Measurements from ENCODE around the gene PSME1.

The PSME1 gene

GRCh38 chr14:24157331-24157730 is 21.3 kb downstream of the PSME1 start:
- peaks cover 62% of the 10 kb centered on the region for H3K36me3 ChIP-seq (ENCODE audit: control insufficient read depth, insufficient read depth, low read length)
- no peaks in the 10 kb centered on the region for H3K9me3 ChIP-seq (ENCODE audit: control insufficient read depth, low read length)
- no peak overlapping the region for H3K27ac ChIP-seq (ENCODE audit: insufficient read depth, low read length, poor library complexity, severe bottlenecking)
- H3K4me1 ChIP-seq (ENCODE audit: control insufficient read depth, insufficient read depth, low read length, poor library complexity, severe bottlenecking): peaks cover 8% of the 10 kb centered on the region
- H3K27me3 ChIP-seq (replicated peaks; ENCODE audit: control insufficient read depth, insufficient read depth, low read length, poor library complexity, severe bottlenecking): no peaks in the 10 kb centered on the region
- no peak overlapping the region for H3K4me3 ChIP-seq (ENCODE audit: insufficient read depth, low read depth, low read length, poor library complexity, severe bottlenecking)
- no peak for DNase-seq

GRCh38 chr14:24159777-24160498 is 23.9 kb downstream of the PSME1 start:
- H3K27me3 ChIP-seq (replicated peaks; ENCODE audit: control insufficient read depth, insufficient read depth, low read length, poor library complexity, severe bottlenecking): no peaks in the 10 kb centered on the region
- peak overlapping the region; percentile 97 for H3K27ac ChIP-seq (ENCODE audit: insufficient read depth, low read length, poor library complexity, severe bottlenecking)
- no peak for DNase-seq
- H3K36me3 ChIP-seq (ENCODE audit: control insufficient read depth, insufficient read depth, low read length): peaks cover 67% of the 10 kb centered on the region
- no peak overlapping the region for H3K4me3 ChIP-seq (ENCODE audit: insufficient read depth, low read depth, low read length, poor library complexity, severe bottlenecking)
- H3K9me3 ChIP-seq (ENCODE audit: control insufficient read depth, low read length): no peaks in the 10 kb centered on the region
- H3K4me1 ChIP-seq (ENCODE audit: control insufficient read depth, insufficient read depth, low read length, poor library complexity, severe bottlenecking): peaks cover 22% of the 10 kb centered on the region

- Histone ChIP-seq H3K4me3 (ENCODE audit: insufficient read depth, low read depth, low read length, poor library complexity, severe bottlenecking) (no peak overlapping the region), H3K36me3 (ENCODE audit: control insufficient read depth, insufficient read depth, low read length) (peaks cover 67% of the 10 kb centered on the region), H3K9me3 (ENCODE audit: control insufficient read depth, low read length) (no peaks in the 10 kb centered on the region), H3K27ac (ENCODE audit: insufficient read depth, low read length, poor library complexity, severe bottlenecking) (peak overlapping the region; percentile 97), H3K4me1 (ENCODE audit: control insufficient read depth, insufficient read depth, low read length, poor library complexity, severe bottlenecking) (peaks cover 24% of the 10 kb centered on the region), H3K27me3 (replicated peaks; ENCODE audit: control insufficient read depth, insufficient read depth, low read length, poor library complexity, severe bottlenecking) (no peaks in the 10 kb centered on the region)
- no peak for DNase-seq
Observed at GRCh38 chr14:24160499-24160849, 24.5 kb downstream of the PSME1 start.

- Histone ChIP-seq H3K27me3 (replicated peaks; ENCODE audit: control insufficient read depth, insufficient read depth, low read length, poor library complexity, severe bottlenecking) (no peaks in the 10 kb centered on the region), H3K4me1 (ENCODE audit: control insufficient read depth, insufficient read depth, low read length, poor library complexity, severe bottlenecking) (peaks cover 24% of the 10 kb centered on the region), H3K4me3 (ENCODE audit: insufficient read depth, low read depth, low read length, poor library complexity, severe bottlenecking) (peak within 1 kb of the TSS; percentile 88), H3K27ac (ENCODE audit: insufficient read depth, low read length, poor library complexity, severe bottlenecking) (peak within 1 kb of the TSS; percentile 97), H3K36me3 (ENCODE audit: control insufficient read depth, insufficient read depth, low read length) (peaks cover 67% of the 10 kb centered on the region), H3K9me3 (ENCODE audit: control insufficient read depth, low read length) (no peaks in the 10 kb centered on the region)
- peak; percentile 94 to 95 (median 95) for DNase-seq
Observed at GRCh38 chr14:24160850-24161804, 25.1 kb downstream of the PSME1 start, which contains the start of gene IRF9. Gene IRF9, plus strand, starts transcription at chr14:24161265. Its CDS starts 880 bp downstream, at chr14:24162145.

- no peak for DNase-seq
- Histone ChIP-seq H3K4me1 (ENCODE audit: control insufficient read depth, insufficient read depth, low read length, poor library complexity, severe bottlenecking) (peaks cover 24% of the 10 kb centered on the region), H3K4me3 (ENCODE audit: insufficient read depth, low read depth, low read length, poor library complexity, severe bottlenecking) (peak overlapping the region; percentile 88), H3K9me3 (ENCODE audit: control insufficient read depth, low read length) (no peaks in the 10 kb centered on the region), H3K27me3 (replicated peaks; ENCODE audit: control insufficient read depth, insufficient read depth, low read length, poor library complexity, severe bottlenecking) (no peaks in the 10 kb centered on the region), H3K27ac (ENCODE audit: insufficient read depth, low read length, poor library complexity, severe bottlenecking) (peak overlapping the region; percentile 97), H3K36me3 (ENCODE audit: control insufficient read depth, insufficient read depth, low read length) (peaks cover 69% of the 10 kb centered on the region)
Observed at GRCh38 chr14:24162093-24162492, 26.1 kb downstream of the PSME1 start.

- H3K27me3 ChIP-seq (replicated peaks; ENCODE audit: control insufficient read depth, insufficient read depth, low read length, poor library complexity, severe bottlenecking): no peaks in the 10 kb centered on the region
- no peak overlapping the region for H3K4me3 ChIP-seq (ENCODE audit: insufficient read depth, low read depth, low read length, poor library complexity, severe bottlenecking)
- no peak overlapping the region for H3K27ac ChIP-seq (ENCODE audit: insufficient read depth, low read length, poor library complexity, severe bottlenecking)
- H3K4me1 ChIP-seq (ENCODE audit: control insufficient read depth, insufficient read depth, low read length, poor library complexity, severe bottlenecking): peaks cover 24% of the 10 kb centered on the region
- H3K9me3 ChIP-seq (ENCODE audit: control insufficient read depth, low read length): no peaks in the 10 kb centered on the region
- no peak for DNase-seq
- peaks cover 54% of the 10 kb centered on the region for H3K36me3 ChIP-seq (ENCODE audit: control insufficient read depth, insufficient read depth, low read length)
Observed at GRCh38 chr14:24164518-24164991, 28.6 kb downstream of the PSME1 start.

GRCh38 chr14:24165785-24166184 is 29.8 kb downstream of the PSME1 start:
- peaks cover 43% of the 10 kb centered on the region for H3K36me3 ChIP-seq (ENCODE audit: control insufficient read depth, insufficient read depth, low read length)
- H3K4me1 ChIP-seq (ENCODE audit: control insufficient read depth, insufficient read depth, low read length, poor library complexity, severe bottlenecking): peaks cover 23% of the 10 kb centered on the region

GRCh38 chr14:24167469-24168114 is 31.6 kb downstream of the PSME1 start:
- peaks cover 22% of the 10 kb centered on the region for H3K4me1 ChIP-seq (ENCODE audit: control insufficient read depth, insufficient read depth, low read length, poor library complexity, severe bottlenecking)
- H3K27me3 ChIP-seq (replicated peaks; ENCODE audit: control insufficient read depth, insufficient read depth, low read length, poor library complexity, severe bottlenecking): no peaks in the 10 kb centered on the region
- no peak for DNase-seq
- no peaks in the 10 kb centered on the region for H3K9me3 ChIP-seq (ENCODE audit: control insufficient read depth, low read length)
- peaks cover 43% of the 10 kb centered on the region for H3K36me3 ChIP-seq (ENCODE audit: control insufficient read depth, insufficient read depth, low read length)
- no peak overlapping the region for H3K27ac ChIP-seq (ENCODE audit: insufficient read depth, low read length, poor library complexity, severe bottlenecking)
- no peak overlapping the region for H3K4me3 ChIP-seq (ENCODE audit: insufficient read depth, low read depth, low read length, poor library complexity, severe bottlenecking)

More at GRCh38 chr14:24165785-24166184, 29.8 kb downstream of the PSME1 start:
- Histone ChIP-seq H3K9me3 (ENCODE audit: control insufficient read depth, low read length) (no peaks in the 10 kb centered on the region), H3K27me3 (replicated peaks; ENCODE audit: control insufficient read depth, insufficient read depth, low read length, poor library complexity, severe bottlenecking) (no peaks in the 10 kb centered on the region), H3K4me3 (ENCODE audit: insufficient read depth, low read depth, low read length, poor library complexity, severe bottlenecking) (no peak overlapping the region), H3K27ac (ENCODE audit: insufficient read depth, low read length, poor library complexity, severe bottlenecking) (no peak overlapping the region)
- DNase-seq: no peak

GRCh38 chr14:24171422-24172260 is 35.6 kb downstream of the PSME1 start, which contains the start of gene REC8:
Gene REC8, plus strand, starts transcription at chr14:24172080. Its CDS starts 473 bp downstream, at chr14:24172553.
- Histone ChIP-seq H3K4me1 (ENCODE audit: control insufficient read depth, insufficient read depth, low read length, poor library complexity, severe bottlenecking) (peaks cover 8% of the 10 kb centered on the region), H3K36me3 (ENCODE audit: control insufficient read depth, insufficient read depth, low read length) (peaks cover 11% of the 10 kb centered on the region), H3K4me3 (ENCODE audit: insufficient read depth, low read depth, low read length, poor library complexity, severe bottlenecking) (peak within 1 kb of the TSS; percentile 18), H3K27me3 (replicated peaks; ENCODE audit: control insufficient read depth, insufficient read depth, low read length, poor library complexity, severe bottlenecking) (no peaks in the 10 kb centered on the region), H3K27ac (ENCODE audit: insufficient read depth, low read length, poor library complexity, severe bottlenecking) (peak within 1 kb of the TSS; percentile 49), H3K9me3 (ENCODE audit: control insufficient read depth, low read length) (no peaks in the 10 kb centered on the region)
- peak; percentile 60 to 72 (median 63) for DNase-seq

Measured in effector memory CD4-positive, alpha-beta T cell (primary cell).